ENCODE measurements around the gene RAD51B. TPM values are rescaled to one million over a fixed set of nuclear protein-coding genes. Genes with fewer than 3 reads are reported as not detected.

RAD51B gene
- total and polyA plus RNA-seq, 9 of the 15 experiments (the other 6 are each of a cell fraction or from before 2014, with no cell fraction given), result 8.5 to 17.3 (median 11.3) TPM

DNA sequence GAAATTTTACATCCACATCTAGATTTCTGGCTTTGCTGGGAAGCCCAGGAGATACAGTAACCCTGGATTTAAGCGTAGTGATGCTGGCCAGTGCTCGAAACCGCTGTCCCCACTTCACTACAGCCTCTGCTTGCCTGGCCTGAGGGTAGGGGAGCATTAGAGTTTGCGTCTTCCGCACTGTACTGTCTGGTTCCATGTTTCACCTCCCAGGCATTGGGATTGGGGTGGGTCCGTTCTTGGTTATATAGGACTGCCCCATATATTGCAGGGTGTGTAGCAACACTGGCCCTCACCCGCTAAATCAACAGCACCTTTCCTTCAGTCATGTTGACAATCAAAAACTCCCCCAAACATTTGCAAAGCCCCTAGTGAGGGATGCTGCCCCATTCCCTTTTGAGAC, 732.5 kb downstream of the RAD51B start:
- Histone ChIP-seq H3K27me3 (ENCODE audit: control insufficient read depth in 2 of 2, insufficient read depth in 2 of 2, low read length in 2 of 2) (peaks cover 0 to 11% of the 10 kb centered on the region in 2 experiments; a peak in 3 of 5 replicates), H3K9me1 (ENCODE audit: control insufficient read depth, insufficient read depth, low read length) (no peaks in the 10 kb centered on the region), H3K27ac (ENCODE audit: extremely low read depth, low read depth, low read length) (no peak overlapping the region), H2AFZ (ENCODE audit: low read depth, low read length) (no peak overlapping the region), H3K4me3 (no peak overlapping the region), H3K9me3 (replicated peaks; ENCODE audit: control insufficient read depth, insufficient read depth, low read depth, low read length) (0 out of 2 replicates have a peak, but pooled peaks cover 2% of the 10 kb centered on the region), H3K4me2 (ENCODE audit: insufficient read depth, low read length) (no peak overlapping the region), H3K4me1 (replicated peaks in 1 of 2; ENCODE audit: control insufficient read depth in 2 of 2, insufficient read depth in 2 of 2, low read length in 2 of 2) (peaks cover 0 to 2% of the 10 kb centered on the region in 2 experiments; a peak in 3 of 5 replicates), H3K79me2 (ENCODE audit: control insufficient read depth, insufficient read depth, low read length) (no peaks in the 10 kb centered on the region), H4K20me1 (replicated peaks; ENCODE audit: control insufficient read depth, insufficient read depth, low read length) (peaks cover 3% of the 10 kb centered on the region; the same call in 1 of the 2 replicates), H3K9ac (ENCODE audit: insufficient read depth in 1 of 2, low read depth in 2 of 2, low read length in 2 of 2) (no peak overlapping the region), H3K36me3 (ENCODE audit: control insufficient read depth, insufficient read depth, low read length) (no peaks in the 10 kb centered on the region)
- POLR2A ChIA-PET, result no interaction called here
- DNase-seq (ENCODE audit: extremely low read depth in 1 of 4, low spot score in 3 of 4), result no peak
- no peak for FAIRE-seq
- intact Hi-C loops (cut with micrococcal nuclease) (no loop called here), in situ Hi-C loops (cut with MboI) (no loop called here)
- 34% methylated on average over 7 of the region's 7 CpGs for WGBS (ENCODE audit: insufficient coverage, low coverage, missing lambda C conversion rate)
- CTCF ChIA-PET (ENCODE audit: low intra/inter-chr PET ratio), result no interaction called here
- ATAC-seq, result no peak
- BruUV-seq (replicated peaks), result no TSS peak
- TF ChIP-seq FOXM1 (IDR thresholded peaks at IDR 0.05; ENCODE audit: low read depth) (no peak), FOXM1 (CRISPR knock-in tag; IDR thresholded peaks at IDR 0.05; ENCODE audit: low read depth) (no peak), DNMT1 (IDR thresholded peaks at IDR 0.05) (no peak), ETV5 (CRISPR knock-in tag; IDR thresholded peaks at IDR 0.05; ENCODE audit: low read depth) (no peak), FOXA3 (CRISPR knock-in tag; conservative IDR thresholded peaks at IDR 0.05 in 1 of 2, IDR thresholded peaks at IDR 0.05 in 1 of 2) (no peak), EWSR1 (IDR thresholded peaks at IDR 0.05; ENCODE audit: borderline replicate concordance, low read depth, partially characterized antibody) (no peak), TCF7L2 (IDR thresholded peaks at IDR 0.05; ENCODE audit: low read depth, low read length) (no peak)
- TF ChIP-seq, protein P1, sequence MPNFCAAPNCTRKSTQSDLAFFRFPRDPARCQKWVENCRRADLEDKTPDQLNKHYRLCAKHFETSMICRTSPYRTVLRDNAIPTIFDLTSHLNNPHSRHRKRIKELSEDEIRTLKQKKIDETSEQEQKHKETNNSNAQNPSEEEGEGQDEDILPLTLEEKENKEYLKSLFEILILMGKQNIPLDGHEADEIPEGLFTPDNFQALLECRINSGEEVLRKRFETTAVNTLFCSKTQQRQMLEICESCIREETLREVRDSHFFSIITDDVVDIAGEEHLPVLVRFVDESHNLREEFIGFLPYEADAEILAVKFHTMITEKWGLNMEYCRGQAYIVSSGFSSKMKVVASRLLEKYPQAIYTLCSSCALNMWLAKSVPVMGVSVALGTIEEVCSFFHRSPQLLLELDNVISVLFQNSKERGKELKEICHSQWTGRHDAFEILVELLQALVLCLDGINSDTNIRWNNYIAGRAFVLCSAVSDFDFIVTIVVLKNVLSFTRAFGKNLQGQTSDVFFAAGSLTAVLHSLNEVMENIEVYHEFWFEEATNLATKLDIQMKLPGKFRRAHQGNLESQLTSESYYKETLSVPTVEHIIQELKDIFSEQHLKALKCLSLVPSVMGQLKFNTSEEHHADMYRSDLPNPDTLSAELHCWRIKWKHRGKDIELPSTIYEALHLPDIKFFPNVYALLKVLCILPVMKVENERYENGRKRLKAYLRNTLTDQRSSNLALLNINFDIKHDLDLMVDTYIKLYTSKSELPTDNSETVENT (CRISPR knock-in tag; IDR thresholded peaks at IDR 0.05), result no peak
- TF ChIP-seq, protein P2, sequence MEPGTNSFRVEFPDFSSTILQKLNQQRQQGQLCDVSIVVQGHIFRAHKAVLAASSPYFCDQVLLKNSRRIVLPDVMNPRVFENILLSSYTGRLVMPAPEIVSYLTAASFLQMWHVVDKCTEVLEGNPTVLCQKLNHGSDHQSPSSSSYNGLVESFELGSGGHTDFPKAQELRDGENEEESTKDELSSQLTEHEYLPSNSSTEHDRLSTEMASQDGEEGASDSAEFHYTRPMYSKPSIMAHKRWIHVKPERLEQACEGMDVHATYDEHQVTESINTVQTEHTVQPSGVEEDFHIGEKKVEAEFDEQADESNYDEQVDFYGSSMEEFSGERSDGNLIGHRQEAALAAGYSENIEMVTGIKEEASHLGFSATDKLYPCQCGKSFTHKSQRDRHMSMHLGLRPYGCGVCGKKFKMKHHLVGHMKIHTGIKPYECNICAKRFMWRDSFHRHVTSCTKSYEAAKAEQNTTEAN (CRISPR knock-in tag; IDR thresholded peaks at IDR 0.05), result no peak
- TF ChIP-seq, protein P3, sequence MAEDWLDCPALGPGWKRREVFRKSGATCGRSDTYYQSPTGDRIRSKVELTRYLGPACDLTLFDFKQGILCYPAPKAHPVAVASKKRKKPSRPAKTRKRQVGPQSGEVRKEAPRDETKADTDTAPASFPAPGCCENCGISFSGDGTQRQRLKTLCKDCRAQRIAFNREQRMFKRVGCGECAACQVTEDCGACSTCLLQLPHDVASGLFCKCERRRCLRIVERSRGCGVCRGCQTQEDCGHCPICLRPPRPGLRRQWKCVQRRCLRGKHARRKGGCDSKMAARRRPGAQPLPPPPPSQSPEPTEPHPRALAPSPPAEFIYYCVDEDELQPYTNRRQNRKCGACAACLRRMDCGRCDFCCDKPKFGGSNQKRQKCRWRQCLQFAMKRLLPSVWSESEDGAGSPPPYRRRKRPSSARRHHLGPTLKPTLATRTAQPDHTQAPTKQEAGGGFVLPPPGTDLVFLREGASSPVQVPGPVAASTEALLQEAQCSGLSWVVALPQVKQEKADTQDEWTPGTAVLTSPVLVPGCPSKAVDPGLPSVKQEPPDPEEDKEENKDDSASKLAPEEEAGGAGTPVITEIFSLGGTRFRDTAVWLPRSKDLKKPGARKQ (CRISPR knock-in tag; IDR thresholded peaks at IDR 0.05), result no peak
- TF ChIP-seq, protein P4, sequence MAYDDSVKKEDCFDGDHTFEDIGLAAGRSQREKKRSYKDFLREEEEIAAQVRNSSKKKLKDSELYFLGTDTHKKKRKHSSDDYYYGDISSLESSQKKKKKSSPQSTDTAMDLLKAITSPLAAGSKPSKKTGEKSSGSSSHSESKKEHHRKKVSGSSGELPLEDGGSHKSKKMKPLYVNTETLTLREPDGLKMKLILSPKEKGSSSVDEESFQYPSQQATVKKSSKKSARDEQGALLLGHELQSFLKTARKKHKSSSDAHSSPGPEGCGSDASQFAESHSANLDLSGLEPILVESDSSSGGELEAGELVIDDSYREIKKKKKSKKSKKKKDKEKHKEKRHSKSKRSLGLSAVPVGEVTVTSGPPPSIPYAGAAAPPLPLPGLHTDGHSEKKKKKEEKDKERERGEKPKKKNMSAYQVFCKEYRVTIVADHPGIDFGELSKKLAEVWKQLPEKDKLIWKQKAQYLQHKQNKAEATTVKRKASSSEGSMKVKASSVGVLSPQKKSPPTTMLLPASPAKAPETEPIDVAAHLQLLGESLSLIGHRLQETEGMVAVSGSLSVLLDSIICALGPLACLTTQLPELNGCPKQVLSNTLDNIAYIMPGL (CRISPR knock-in tag; IDR thresholded peaks at IDR 0.05), result no peak
- TF ChIP-seq, protein P5, sequence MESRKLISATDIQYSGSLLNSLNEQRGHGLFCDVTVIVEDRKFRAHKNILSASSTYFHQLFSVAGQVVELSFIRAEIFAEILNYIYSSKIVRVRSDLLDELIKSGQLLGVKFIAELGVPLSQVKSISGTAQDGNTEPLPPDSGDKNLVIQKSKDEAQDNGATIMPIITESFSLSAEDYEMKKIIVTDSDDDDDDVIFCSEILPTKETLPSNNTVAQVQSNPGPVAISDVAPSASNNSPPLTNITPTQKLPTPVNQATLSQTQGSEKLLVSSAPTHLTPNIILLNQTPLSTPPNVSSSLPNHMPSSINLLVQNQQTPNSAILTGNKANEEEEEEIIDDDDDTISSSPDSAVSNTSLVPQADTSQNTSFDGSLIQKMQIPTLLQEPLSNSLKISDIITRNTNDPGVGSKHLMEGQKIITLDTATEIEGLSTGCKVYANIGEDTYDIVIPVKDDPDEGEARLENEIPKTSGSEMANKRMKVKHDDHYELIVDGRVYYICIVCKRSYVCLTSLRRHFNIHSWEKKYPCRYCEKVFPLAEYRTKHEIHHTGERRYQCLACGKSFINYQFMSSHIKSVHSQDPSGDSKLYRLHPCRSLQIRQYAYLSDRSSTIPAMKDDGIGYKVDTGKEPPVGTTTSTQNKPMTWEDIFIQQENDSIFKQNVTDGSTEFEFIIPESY (CRISPR knock-in tag; IDR thresholded peaks at IDR 0.05), result no peak

All from K562 (cell line).